GM12878 (cell line): ENCODE measurements around the gene MEAF6. TPM values are rescaled to one million over a fixed set of nuclear protein-coding genes. Genes with fewer than 3 reads are reported as not detected.
A peak's percentile ranks its signal among the peaks of the same experiment; 100 is the strongest.

Source experiments
- BCL3 ChIP-seq: IDR thresholded peaks from 2 replicates; pipeline ENCODE4 v1.6.1; 2011; ENCODE audit warnings: borderline replicate concordance, low read depth, mild to moderate bottlenecking, moderate library complexity, low read length; ENCODE audit not compliant: insufficient read depth, poor library complexity, severe bottlenecking
- E2F8 ChIP-seq: fragments of 450-650 bp; IDR thresholded peaks from 2 replicates; pipeline ENCODE4 v1.6.1; 2018; ENCODE audit warnings: mild to moderate bottlenecking, low read depth, moderate library complexity; ENCODE audit not compliant: partially characterized antibody
- E4F1 ChIP-seq: fragments of 450-650 bp; IDR thresholded peaks from 2 replicates; pipeline ENCODE4 v1.6.1; 2018; ENCODE audit warnings: borderline replicate concordance, mild to moderate bottlenecking; ENCODE audit not compliant: partially characterized antibody
- FOXM1 ChIP-seq: IDR thresholded peaks from 2 replicates; pipeline ENCODE4 v1.6.1; 2012; ENCODE audit warnings: low read depth, mild to moderate bottlenecking, inconsistent platforms, low read length, moderate library complexity
- JUND ChIP-seq: IDR thresholded peaks from 2 replicates; pipeline ENCODE4 v1.6.1; 2012; ENCODE audit warnings: low read depth, mild to moderate bottlenecking, low read length, improper control_type of control experiment, moderate library complexity
- MTA2 ChIP-seq: fragments of 450-650 bp; IDR thresholded peaks from 2 replicates; pipeline ENCODE4 v1.6.1; 2016; ENCODE audit warnings: low read depth, mild to moderate bottlenecking, moderate library complexity
- NFXL1 ChIP-seq: fragments of 450-650 bp; IDR thresholded peaks from 2 replicates; pipeline ENCODE4 v1.6.1; 2017; ENCODE audit warnings: antibody characterized with exemption, mild to moderate bottlenecking, borderline replicate concordance
- NR2C1 ChIP-seq: fragments of 450-650 bp; IDR thresholded peaks from 2 replicates; pipeline ENCODE4 v1.6.1; 2017; ENCODE audit warnings: antibody characterized with exemption, mild to moderate bottlenecking, moderate library complexity
- NR2C2 ChIP-seq: IDR thresholded peaks from 2 replicates; pipeline ENCODE4 v1.6.1; 2011; ENCODE audit warnings: borderline replicate concordance, low read depth; ENCODE audit not compliant: control insufficient read depth, insufficient read length
- PBX3 ChIP-seq: IDR thresholded peaks from 2 replicates; pipeline ENCODE4 v1.6.1; 2011; ENCODE audit warnings: mild to moderate bottlenecking, low read depth, low read length, moderate library complexity; ENCODE audit not compliant: insufficient replicate concordance
- POLR2AphosphoS2 ChIP-seq: IDR thresholded peaks from 2 replicates; pipeline ENCODE4 v1.6.1; 2011; ENCODE audit warnings: low read depth, mild to moderate bottlenecking, low read length, improper control_type of control experiment, moderate library complexity
- POU2F2 ChIP-seq: IDR thresholded peaks from 3 replicates; pipeline ENCODE4 v1.6.1; 2011; ENCODE audit warnings: low read depth, mild to moderate bottlenecking, low read length, borderline replicate concordance
- RCOR1 ChIP-seq: conservative IDR thresholded peaks from 2 replicates; pipeline ENCODE4 v1.6.1; 2012; ENCODE audit warnings: low read depth, low read length, improper control_type of control experiment
- SKIL ChIP-seq: fragments of 450-650 bp; IDR thresholded peaks from 2 replicates; pipeline ENCODE4 v1.6.1; 2017; ENCODE audit warnings: mild to moderate bottlenecking, low read depth, inconsistent platforms; ENCODE audit not compliant: poor library complexity, severe bottlenecking
- SMAD1 ChIP-seq: fragments of 450-650 bp; IDR thresholded peaks from 2 replicates; pipeline ENCODE4 v1.6.1; 2018; ENCODE audit warnings: mild to moderate bottlenecking, low read depth; ENCODE audit not compliant: partially characterized antibody
- SMARCA5 ChIP-seq: fragments of 450-650 bp; IDR thresholded peaks from 2 replicates; pipeline ENCODE4 v1.6.1; 2017; ENCODE audit warnings: mild to moderate bottlenecking
- SUPT20H ChIP-seq: IDR thresholded peaks from 2 replicates; pipeline ENCODE4 v1.6.1; 2011; ENCODE audit warnings: low read depth, mild to moderate bottlenecking, low read length, moderate library complexity, borderline replicate concordance; ENCODE audit not compliant: control insufficient read depth
- YBX1 ChIP-seq: fragments of 450-650 bp; IDR thresholded peaks from 2 replicates; pipeline ENCODE4 v1.6.1; 2016; ENCODE audit warnings: antibody characterized with exemption
- polyA plus RNA-seq, 11 experiments: library from polyadenylated mRNA; depleted of rRNA in 4 of 11; unstranded in 6 of 11; stranded (reverse) in 5 of 11; fragments of >200 nt; fragmentation: Nextera tagmentation in 4 of 11; fragmentation: Illumina TruSeq in 1 of 11; extraction: Ambion mirVana in 4 of 11; extraction: Trizol in 1 of 11; gene quantifications; 1 replicate in 1 of 11; 2 replicates in 10 of 11; pipeline versions ENCODE4 v1.2.1 to v1.2.3, GENCODE V29; 2011 to 2016; ENCODE audit warnings: inconsistent platforms in 2 of 11, missing spikeins in 2 of 11, low read depth in 1 of 11
- total RNA-seq, 4 experiments: library from RNA; depleted of rRNA in 3 of 4; stranded (reverse); fragments of >200 nt in 3 of 4; fragmentation: Illumina TruSeq in 1 of 4; extraction: Trizol in 1 of 4; gene quantifications; 2 replicates each; pipeline versions ENCODE4 v1.2.1 to v1.2.3, GENCODE V29; 2013 to 2021

The MEAF6 gene
- total and polyA plus RNA-seq, 10 of the 15 experiments (the other 5 are each of a cell fraction or from before 2014, with no cell fraction given), result 30.8 to 75.0 (median 58.1) TPM

GRCh38 chr1:37514350-37515184 is at the start of gene MEAF6 (continued):
- TF ChIP-seq NR2C2 (no peak), JUND (no peak), E2F8 (no peak), SKIL (no peak), E4F1 (no peak), FOXM1 (no peak), MTA2 (no peak), SUPT20H (no peak), POLR2AphosphoS2 (peak; percentile 63; the same call in 1 of the 2 replicates), RCOR1 (0 out of 2 replicates have a peak, but pooled peaks have one; percentile 13), YBX1 (no peak), BCL3 (peak; percentile 96), PBX3 (no peak), SMAD1 (no peak), POU2F2 (no peak), NR2C1 (peak; percentile 52), SMARCA5 (peak; percentile 94), NFXL1 (0 out of 2 replicates have a peak, but pooled peaks have one; percentile 46)
